HepG2 (cell line): ENCODE data around the gene SERTAD1. TPM values are rescaled to one million over a fixed set of nuclear protein-coding genes. Genes with fewer than 3 reads are reported as not detected.

Experiments
- ATF7-NPFF ChIP-seq: sonication (generic); formaldehyde crosslinking; IDR thresholded peaks from 2 replicates; pipeline ENCODE4 v1.8.1; 2023; ENCODE audit warnings: mild to moderate bottlenecking, low read depth, missing genetic modification reagents, moderate library complexity
- EEA1 ChIP-seq: sonication (generic); formaldehyde crosslinking; IDR thresholded peaks from 2 replicates; pipeline ENCODE4 v1.5.1; 2020; ENCODE audit warnings: mild to moderate bottlenecking, missing genetic modification reagents, borderline replicate concordance
- LRRFIP1 ChIP-seq: sonication (generic); formaldehyde crosslinking; conservative IDR thresholded peaks from 2 replicates; pipeline ENCODE4 v1.4.0; 2020; ENCODE audit warnings: missing genetic modification reagents
- TRIM24 ChIP-seq: sonication (generic); formaldehyde crosslinking; IDR thresholded peaks from 2 replicates; pipeline ENCODE4 v1.8.0; 2022; ENCODE audit warnings: mild to moderate bottlenecking, missing genetic modification reagents
- ZNF232 ChIP-seq: sonication (generic); formaldehyde crosslinking; IDR thresholded peaks from 2 replicates; pipeline ENCODE4 v1.4.0; 2020; ENCODE audit warnings: missing genetic modification reagents, borderline replicate concordance
- ZNF335 ChIP-seq: sonication (generic); formaldehyde crosslinking; IDR thresholded peaks from 2 replicates; pipeline ENCODE4 v1.4.0; 2020; ENCODE audit warnings: missing genetic modification reagents
- ZNF34 ChIP-seq: sonication (generic); formaldehyde crosslinking; IDR thresholded peaks from 2 replicates; pipeline ENCODE4 v1.4.0; 2020; ENCODE audit warnings: mild to moderate bottlenecking, missing genetic modification reagents, borderline replicate concordance
- ZNF414 ChIP-seq: sonication (generic); formaldehyde crosslinking; IDR thresholded peaks from 2 replicates; pipeline ENCODE4 v1.5.0; 2020; ENCODE audit warnings: missing genetic modification reagents
- ZNF598 ChIP-seq: sonication (generic); formaldehyde crosslinking; IDR thresholded peaks from 2 replicates; pipeline ENCODE4 v1.5.1; 2020; ENCODE audit warnings: mild to moderate bottlenecking, missing genetic modification reagents, borderline replicate concordance
- ZNF883 ChIP-seq: sonication (generic); formaldehyde crosslinking; IDR thresholded peaks from 2 replicates; pipeline ENCODE4 v1.5.1; 2020; ENCODE audit warnings: mild to moderate bottlenecking, missing genetic modification reagents; ENCODE audit errors: not compliant biosample characterization
- polyA plus RNA-seq, 8 experiments: library from polyadenylated mRNA; depleted of rRNA in 3 of 8; stranded (reverse) in 7 of 8; unstranded in 1 of 8; fragments of >200 nt; fragmentation: Illumina TruSeq in 4 of 8; extraction: Trizol in 4 of 8; gene quantifications; 2 replicates each; pipeline versions ENCODE4 v1.2.1 to v1.2.3, GENCODE V29; 2011 to 2016; ENCODE audit warnings: low read depth in 4 of 8, missing spikeins in 1 of 8, mixed read lengths in 1 of 8; ENCODE audit not compliant: insufficient read depth in 1 of 8
- total RNA-seq, 5 experiments: library from RNA; depleted of rRNA; stranded (reverse); fragments of >200 nt; fragmentation: Illumina TruSeq; extraction: Trizol; gene quantifications; 2 replicates each; pipeline ENCODE4 v1.2.3, GENCODE V29; 2016; ENCODE audit warnings: low read depth in 1 of 5
- TF ChIP-seq, protein P1 (sequence below): sonication (generic); formaldehyde crosslinking; IDR thresholded peaks from 2 replicates; pipeline ENCODE4 v1.4.0; 2020; ENCODE audit warnings: missing genetic modification reagents
- TF ChIP-seq, protein P2 (sequence below): IDR thresholded peaks from 2 replicates; pipeline ENCODE4 v1.6.1; 2012; ENCODE audit warnings: low read length, improper control_type of control experiment
- TF ChIP-seq, protein P3 (sequence below): sonication (generic); formaldehyde crosslinking; IDR thresholded peaks from 2 replicates; pipeline ENCODE4 v1.4.0; 2020; ENCODE audit warnings: missing genetic modification reagents, mild to moderate bottlenecking, borderline replicate concordance
- TF ChIP-seq, protein P4 (sequence below): IDR thresholded peaks from 2 replicates; pipeline ENCODE4 v1.6.1; 2012; ENCODE audit warnings: inconsistent platforms

The SERTAD1 gene
- total and polyA plus RNA-seq, 2 of the 13 experiments (the other 11 are each of a cell fraction or from before 2014, with no cell fraction given) = 4.3 to 4.5 TPM

DNA sequence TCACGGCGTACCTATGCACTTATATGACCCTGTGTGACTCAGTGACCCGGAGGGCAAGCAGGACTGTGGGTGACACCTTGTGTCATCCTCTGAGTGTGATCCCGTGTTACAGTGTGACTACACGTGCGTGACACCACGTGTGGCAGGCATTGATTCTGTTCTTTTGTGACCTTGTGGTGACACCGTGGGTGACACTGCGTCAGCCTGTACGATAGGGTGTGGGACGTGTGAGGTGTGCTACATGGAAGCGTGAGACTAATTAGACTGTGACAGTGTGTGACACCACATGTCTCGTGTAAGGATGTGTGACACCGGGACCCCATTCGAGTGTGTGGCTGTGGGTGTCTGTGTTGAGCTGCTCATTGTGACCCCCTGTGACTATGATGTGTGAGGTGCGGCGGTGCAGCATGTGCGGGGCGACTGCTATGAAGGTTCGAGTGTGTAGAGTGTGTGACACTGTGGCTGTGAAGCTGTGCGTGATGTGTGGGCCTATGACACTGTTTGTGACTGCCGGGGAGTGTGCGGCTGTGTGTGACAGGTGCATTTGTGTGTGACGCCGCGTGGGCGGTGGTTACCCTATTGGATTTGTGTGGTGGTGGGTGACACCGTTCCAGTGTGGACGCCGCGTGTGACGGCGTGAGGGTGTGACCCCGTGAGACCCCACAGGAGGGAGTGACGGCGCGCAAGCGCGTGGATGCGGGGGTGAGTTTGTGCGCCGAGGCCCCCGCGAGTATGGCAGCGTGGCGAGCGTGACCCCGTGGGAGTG, 40.6 kb upstream of the SERTAD1 start (continued):
- no peak for TF ChIP-seq ATF7-NPFF
- TF ChIP-seq ZNF34 (CRISPR knock-in tag) = no peak
- TF ChIP-seq ZNF883 (CRISPR knock-in tag) = no peak
- TF ChIP-seq ZNF335 (CRISPR knock-in tag) = no peak
- TF ChIP-seq ZNF598 = no peak
- TF ChIP-seq, protein P1, sequence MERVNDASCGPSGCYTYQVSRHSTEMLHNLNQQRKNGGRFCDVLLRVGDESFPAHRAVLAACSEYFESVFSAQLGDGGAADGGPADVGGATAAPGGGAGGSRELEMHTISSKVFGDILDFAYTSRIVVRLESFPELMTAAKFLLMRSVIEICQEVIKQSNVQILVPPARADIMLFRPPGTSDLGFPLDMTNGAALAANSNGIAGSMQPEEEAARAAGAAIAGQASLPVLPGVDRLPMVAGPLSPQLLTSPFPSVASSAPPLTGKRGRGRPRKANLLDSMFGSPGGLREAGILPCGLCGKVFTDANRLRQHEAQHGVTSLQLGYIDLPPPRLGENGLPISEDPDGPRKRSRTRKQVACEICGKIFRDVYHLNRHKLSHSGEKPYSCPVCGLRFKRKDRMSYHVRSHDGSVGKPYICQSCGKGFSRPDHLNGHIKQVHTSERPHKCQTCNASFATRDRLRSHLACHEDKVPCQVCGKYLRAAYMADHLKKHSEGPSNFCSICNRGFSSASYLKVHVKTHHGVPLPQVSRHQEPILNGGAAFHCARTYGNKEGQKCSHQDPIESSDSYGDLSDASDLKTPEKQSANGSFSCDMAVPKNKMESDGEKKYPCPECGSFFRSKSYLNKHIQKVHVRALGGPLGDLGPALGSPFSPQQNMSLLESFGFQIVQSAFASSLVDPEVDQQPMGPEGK (CRISPR knock-in tag) = no peak
- TF ChIP-seq EEA1 (CRISPR knock-in tag) = no peak
- TF ChIP-seq ZNF232 (CRISPR knock-in tag) = no peak
- no peak for TF ChIP-seq LRRFIP1
- peak; percentile 58; the same call in 1 of the 2 replicates for TF ChIP-seq ZNF414 (CRISPR knock-in tag)
- TF ChIP-seq, protein P2, sequence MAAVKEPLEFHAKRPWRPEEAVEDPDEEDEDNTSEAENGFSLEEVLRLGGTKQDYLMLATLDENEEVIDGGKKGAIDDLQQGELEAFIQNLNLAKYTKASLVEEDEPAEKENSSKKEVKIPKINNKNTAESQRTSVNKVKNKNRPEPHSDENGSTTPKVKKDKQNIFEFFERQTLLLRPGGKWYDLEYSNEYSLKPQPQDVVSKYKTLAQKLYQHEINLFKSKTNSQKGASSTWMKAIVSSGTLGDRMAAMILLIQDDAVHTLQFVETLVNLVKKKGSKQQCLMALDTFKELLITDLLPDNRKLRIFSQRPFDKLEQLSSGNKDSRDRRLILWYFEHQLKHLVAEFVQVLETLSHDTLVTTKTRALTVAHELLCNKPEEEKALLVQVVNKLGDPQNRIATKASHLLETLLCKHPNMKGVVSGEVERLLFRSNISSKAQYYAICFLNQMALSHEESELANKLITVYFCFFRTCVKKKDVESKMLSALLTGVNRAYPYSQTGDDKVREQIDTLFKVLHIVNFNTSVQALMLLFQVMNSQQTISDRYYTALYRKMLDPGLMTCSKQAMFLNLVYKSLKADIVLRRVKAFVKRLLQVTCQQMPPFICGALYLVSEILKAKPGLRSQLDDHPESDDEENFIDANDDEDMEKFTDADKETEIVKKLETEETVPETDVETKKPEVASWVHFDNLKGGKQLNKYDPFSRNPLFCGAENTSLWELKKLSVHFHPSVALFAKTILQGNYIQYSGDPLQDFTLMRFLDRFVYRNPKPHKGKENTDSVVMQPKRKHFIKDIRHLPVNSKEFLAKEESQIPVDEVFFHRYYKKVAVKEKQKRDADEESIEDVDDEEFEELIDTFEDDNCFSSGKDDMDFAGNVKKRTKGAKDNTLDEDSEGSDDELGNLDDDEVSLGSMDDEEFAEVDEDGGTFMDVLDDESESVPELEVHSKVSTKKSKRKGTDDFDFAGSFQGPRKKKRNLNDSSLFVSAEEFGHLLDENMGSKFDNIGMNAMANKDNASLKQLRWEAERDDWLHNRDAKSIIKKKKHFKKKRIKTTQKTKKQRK = no peak
- TF ChIP-seq, protein P3, sequence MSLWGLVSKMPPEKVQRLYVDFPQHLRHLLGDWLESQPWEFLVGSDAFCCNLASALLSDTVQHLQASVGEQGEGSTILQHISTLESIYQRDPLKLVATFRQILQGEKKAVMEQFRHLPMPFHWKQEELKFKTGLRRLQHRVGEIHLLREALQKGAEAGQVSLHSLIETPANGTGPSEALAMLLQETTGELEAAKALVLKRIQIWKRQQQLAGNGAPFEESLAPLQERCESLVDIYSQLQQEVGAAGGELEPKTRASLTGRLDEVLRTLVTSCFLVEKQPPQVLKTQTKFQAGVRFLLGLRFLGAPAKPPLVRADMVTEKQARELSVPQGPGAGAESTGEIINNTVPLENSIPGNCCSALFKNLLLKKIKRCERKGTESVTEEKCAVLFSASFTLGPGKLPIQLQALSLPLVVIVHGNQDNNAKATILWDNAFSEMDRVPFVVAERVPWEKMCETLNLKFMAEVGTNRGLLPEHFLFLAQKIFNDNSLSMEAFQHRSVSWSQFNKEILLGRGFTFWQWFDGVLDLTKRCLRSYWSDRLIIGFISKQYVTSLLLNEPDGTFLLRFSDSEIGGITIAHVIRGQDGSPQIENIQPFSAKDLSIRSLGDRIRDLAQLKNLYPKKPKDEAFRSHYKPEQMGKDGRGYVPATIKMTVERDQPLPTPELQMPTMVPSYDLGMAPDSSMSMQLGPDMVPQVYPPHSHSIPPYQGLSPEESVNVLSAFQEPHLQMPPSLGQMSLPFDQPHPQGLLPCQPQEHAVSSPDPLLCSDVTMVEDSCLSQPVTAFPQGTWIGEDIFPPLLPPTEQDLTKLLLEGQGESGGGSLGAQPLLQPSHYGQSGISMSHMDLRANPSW = no peak
- no peak for TF ChIP-seq TRIM24 (CRISPR knock-in tag)
- TF ChIP-seq, protein P4, sequence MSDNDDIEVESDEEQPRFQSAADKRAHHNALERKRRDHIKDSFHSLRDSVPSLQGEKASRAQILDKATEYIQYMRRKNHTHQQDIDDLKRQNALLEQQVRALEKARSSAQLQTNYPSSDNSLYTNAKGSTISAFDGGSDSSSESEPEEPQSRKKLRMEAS = peak; percentile 55
